Stimulated activated naive CD8-positive, alpha-beta T cell treated with anti-CD3 and anti-CD28 coated beads, Interleukin-15, Interleukin-2, amounts not matched to agents 100 ng/mL and 50 ng/mL, for 24 hours (primary cell): ENCODE data around the gene PXT1.

Source experiments
- H3K27ac Mint-ChIP-seq: one replicate; pipeline ENCODE4 v1.8.0; 2021; ENCODE audit warnings: mild to moderate bottlenecking, mixed read lengths
- H3K27me3 Mint-ChIP-seq: one replicate; pipeline ENCODE4 v1.8.0; 2021; ENCODE audit warnings: mixed read lengths
- H3K36me3 Mint-ChIP-seq: one replicate; pipeline ENCODE4 v1.8.0; 2021; ENCODE audit warnings: low read depth, mixed read lengths
- H3K4me1 Mint-ChIP-seq: one replicate; pipeline ENCODE4 v1.8.0; 2021; ENCODE audit warnings: low read depth, mixed read lengths
- H3K4me3 Mint-ChIP-seq: one replicate; pipeline ENCODE4 v1.8.0; 2021; ENCODE audit warnings: mild to moderate bottlenecking, mixed read lengths
- H3K9me3 Mint-ChIP-seq: one replicate; pipeline ENCODE4 v1.8.0; 2021; ENCODE audit warnings: mixed read lengths

Gene PXT1

DNA sequence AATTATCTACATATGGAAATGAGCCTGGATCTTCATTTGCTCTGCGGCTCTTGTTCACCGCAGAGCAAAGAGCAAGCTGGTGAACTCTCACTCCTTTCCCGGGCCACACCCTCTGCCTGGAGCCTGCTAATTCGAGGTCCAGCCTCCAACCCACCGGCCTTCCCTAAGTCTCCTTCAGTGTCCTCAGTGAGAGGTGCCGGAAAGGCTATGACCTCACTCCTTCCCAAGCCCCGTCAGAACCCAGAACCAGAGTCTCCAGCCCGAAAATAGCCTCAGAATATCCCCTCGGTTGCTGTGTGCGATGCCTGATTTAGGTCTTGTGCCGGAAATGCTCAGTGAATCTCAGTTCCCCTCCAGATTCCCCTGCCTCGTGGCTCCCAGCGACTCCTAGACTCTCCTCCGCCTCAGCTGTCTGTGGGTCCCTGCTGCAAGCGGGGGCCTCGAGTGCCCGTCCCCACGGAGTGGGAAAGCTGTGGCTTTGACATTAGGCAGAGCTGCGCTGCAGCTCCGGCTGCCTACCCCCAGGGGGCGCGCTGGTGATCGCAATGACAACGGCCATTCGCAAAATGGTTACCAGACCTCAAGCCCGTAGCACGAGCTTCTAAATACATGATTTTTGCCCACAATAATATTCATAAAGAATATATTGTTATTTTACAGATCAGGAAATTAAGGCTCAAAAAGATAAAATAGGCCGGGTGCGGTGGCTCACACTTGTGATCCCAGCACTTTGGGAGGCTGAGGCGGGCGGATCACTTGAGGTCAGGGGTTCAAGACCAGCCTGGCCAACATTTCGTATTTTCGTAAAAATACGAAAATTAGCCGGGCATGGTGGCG, 101.8 kb downstream of the PXT1 start:
- Mint-ChIP-seq H3K27ac (no peak overlapping the region), H3K9me3 (no peaks in the 10 kb centered on the region), H3K4me1 (peaks cover 14% of the 10 kb centered on the region), H3K27me3 (peaks cover 32% of the 10 kb centered on the region), H3K4me3 (no peak overlapping the region), H3K36me3 (no peaks in the 10 kb centered on the region)
